ENCODE results near the gene ZNF777.

GRCh38 chr7:149463500-149464161, 2.8 kb upstream of the ZNF777 start:
- no peak for TF ChIP-seq CTCF (IDR thresholded peaks at IDR 0.05; ENCODE audit: low read depth, low read length)
- TF ChIP-seq EZH2phosphoT487 (IDR thresholded peaks at IDR 0.05; ENCODE audit: low read depth): no peak

Data from OCI-LY3 (cell line).